Measurements from ENCODE around the gene RCC2.
A peak's percentile ranks its signal among the peaks of the same experiment; 100 is the strongest.

RCC2 gene

DNA sequence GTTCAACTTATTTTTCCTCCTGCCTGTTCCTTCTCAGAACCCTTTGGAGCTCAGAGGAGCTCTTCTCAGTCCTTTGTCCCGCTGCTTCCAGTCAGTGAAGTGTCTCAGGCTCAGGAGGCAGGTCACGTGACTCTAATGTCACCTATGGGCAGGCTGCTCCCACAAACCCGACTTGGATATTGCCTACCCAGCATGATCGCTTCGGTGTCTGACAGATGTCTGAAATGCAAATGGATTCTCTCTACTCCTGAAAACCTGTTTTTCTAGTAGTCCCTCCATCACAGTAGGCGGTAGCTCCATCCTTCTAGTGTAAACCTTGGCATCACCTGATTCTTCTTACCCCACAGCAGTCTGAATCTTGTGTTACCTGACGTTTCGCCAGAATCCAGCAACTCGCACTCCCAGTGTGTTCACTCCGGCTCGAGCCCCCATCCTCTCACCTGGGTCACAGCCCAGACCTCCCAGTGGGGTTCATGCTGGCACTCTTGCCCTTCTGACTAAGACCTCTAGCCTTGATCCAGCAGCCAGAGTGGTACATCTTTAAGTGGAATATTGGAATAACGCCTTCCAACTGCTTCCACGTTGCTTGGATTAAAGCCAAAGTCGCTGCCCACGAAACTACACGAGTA is 62.0 kb downstream of the RCC2 start:
- Histone ChIP-seq H3K9me3 (ENCODE audit: severe bottlenecking) (no peaks in the 10 kb centered on the region), H3K27ac (no peak overlapping the region), H3K4me3 (ENCODE audit: low read depth, low read length) (no peak overlapping the region), H3K36me3 (no peaks in the 10 kb centered on the region), H3K27me3 (ENCODE audit: insufficient read depth, low read depth, severe bottlenecking) (no peaks in the 10 kb centered on the region)
- DNase-seq = no peak
- no peak for TF ChIP-seq CTCF (IDR thresholded peaks at IDR 0.05; ENCODE audit: low read depth, low read length)

DNA sequence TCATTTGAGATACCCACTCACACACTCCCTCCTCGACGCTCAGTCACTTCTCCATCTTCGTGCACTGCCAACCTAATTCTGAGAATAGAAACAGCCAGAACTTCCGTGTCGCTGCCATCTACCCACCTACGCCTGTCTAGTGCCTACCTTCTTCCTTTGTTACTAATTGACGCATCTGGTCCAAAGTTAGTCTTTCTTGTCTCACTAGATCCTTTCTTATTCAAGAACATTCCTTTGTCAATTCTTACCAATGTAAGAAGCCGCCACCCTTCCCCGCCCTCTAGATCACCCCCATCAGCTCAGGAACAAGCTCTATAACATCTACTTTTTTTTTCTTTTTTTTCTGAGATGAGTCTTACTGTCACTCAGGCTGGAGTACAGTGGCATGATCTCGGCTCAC is 63.8 kb downstream of the RCC2 start:
- Histone ChIP-seq H3K4me3 (ENCODE audit: low read depth, low read length) (no peak overlapping the region), H3K27me3 (ENCODE audit: insufficient read depth, low read depth, severe bottlenecking) (no peaks in the 10 kb centered on the region), H3K27ac (no peak overlapping the region), H3K9me3 (ENCODE audit: severe bottlenecking) (no peaks in the 10 kb centered on the region), H3K36me3 (no peaks in the 10 kb centered on the region)
- no peak for DNase-seq
- TF ChIP-seq CTCF (IDR thresholded peaks at IDR 0.05; ENCODE audit: low read depth, low read length) = no peak

- H3K9me3 ChIP-seq (ENCODE audit: severe bottlenecking) = no peaks in the 10 kb centered on the region
- TF ChIP-seq CTCF (IDR thresholded peaks at IDR 0.05; ENCODE audit: low read depth, low read length) = no peak
- no peaks in the 10 kb centered on the region for H3K27me3 ChIP-seq (ENCODE audit: insufficient read depth, low read depth, severe bottlenecking)
- DNase-seq = no peak
- no peaks in the 10 kb centered on the region for H3K36me3 ChIP-seq
- H3K4me3 ChIP-seq (ENCODE audit: low read depth, low read length) = no peak overlapping the region
- H3K27ac ChIP-seq = no peak overlapping the region
Measured at GRCh38 chr1:17372955-17373354, 66.5 kb downstream of the RCC2 start.

DNA sequence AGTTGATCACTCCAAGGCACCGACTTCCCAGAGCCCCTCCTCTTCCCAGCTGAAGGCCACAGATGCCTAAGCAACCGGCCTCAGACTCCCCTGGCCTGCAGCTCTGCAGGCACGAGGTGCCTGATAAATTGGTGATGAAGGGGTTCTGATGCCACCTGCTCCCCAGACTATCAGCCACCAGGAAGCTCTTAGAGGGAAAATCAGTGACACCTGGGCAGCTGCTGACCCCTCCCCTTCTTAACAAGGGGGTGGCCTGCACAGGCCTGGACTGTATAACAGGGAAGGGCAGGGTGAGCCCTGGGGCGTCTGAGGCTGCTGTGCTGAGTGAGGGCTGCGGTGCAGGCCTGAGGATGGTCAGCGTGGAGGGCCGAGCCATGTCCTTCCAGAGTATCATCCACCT is 67.6 kb downstream of the RCC2 start, which contains the start of gene PADI6:
TSS of gene PADI6 (plus strand) at position 301 of the 400 bp plus-strand sequence. CDS start at position 351, 50 bp downstream.
- DNase-seq = no peak
- no peak within 1 kb of the TSS for H3K27ac ChIP-seq
- H3K36me3 ChIP-seq = no peaks in the 10 kb centered on the region
- H3K4me3 ChIP-seq (ENCODE audit: low read depth, low read length) = no peak within 1 kb of the TSS
- H3K27me3 ChIP-seq (ENCODE audit: insufficient read depth, low read depth, severe bottlenecking) = no peaks in the 10 kb centered on the region
- no peaks in the 10 kb centered on the region for H3K9me3 ChIP-seq (ENCODE audit: severe bottlenecking)
- TF ChIP-seq CTCF (IDR thresholded peaks at IDR 0.05; ENCODE audit: low read depth, low read length) = no peak

GRCh38 chr1:17370618-17371017 is 68.9 kb downstream of the RCC2 start:
- Histone ChIP-seq H3K27me3 (ENCODE audit: insufficient read depth, low read depth, severe bottlenecking) (no peaks in the 10 kb centered on the region), H3K4me3 (ENCODE audit: low read depth, low read length) (no peak overlapping the region), H3K36me3 (no peaks in the 10 kb centered on the region), H3K27ac (no peak overlapping the region), H3K9me3 (ENCODE audit: severe bottlenecking) (no peaks in the 10 kb centered on the region)
- DNase-seq = no peak
- TF ChIP-seq CTCF (IDR thresholded peaks at IDR 0.05; ENCODE audit: low read depth, low read length) = peak; percentile 53

DNA sequence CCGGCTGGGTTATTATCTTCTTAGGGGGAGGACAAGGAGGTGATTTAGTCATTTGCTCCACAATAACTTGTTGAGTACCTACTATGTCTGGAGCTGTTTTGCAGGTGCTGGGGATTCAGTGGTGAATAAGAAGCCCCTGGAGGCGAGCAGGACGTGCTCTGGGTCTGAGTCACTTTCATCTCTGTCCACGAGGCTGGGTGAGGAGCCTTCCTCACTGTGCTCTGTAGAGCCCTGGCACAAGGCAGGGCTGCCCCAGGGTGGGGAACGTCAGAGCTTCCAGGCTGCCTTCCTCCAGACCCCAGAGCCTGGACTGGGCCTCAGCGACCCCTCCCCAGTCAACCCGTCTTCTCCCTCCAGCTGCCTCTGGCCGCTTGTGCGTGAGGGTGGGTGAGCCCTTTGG is 70.0 kb downstream of the RCC2 start:
- DNase-seq = no peak
- Histone ChIP-seq H3K27ac (no peak overlapping the region), H3K4me3 (ENCODE audit: low read depth, low read length) (no peak overlapping the region), H3K27me3 (ENCODE audit: insufficient read depth, low read depth, severe bottlenecking) (no peaks in the 10 kb centered on the region), H3K36me3 (no peaks in the 10 kb centered on the region), H3K9me3 (ENCODE audit: severe bottlenecking) (no peaks in the 10 kb centered on the region)
- TF ChIP-seq CTCF (IDR thresholded peaks at IDR 0.05; ENCODE audit: low read depth, low read length) = no peak

Measured in WERI-Rb-1 (cell line).